ENCODE data around the gene EMILIN2.
"Not testable (repeated sequence)": the region's sequence is repeated elsewhere in the genome, so short reads cannot be mapped to it uniquely, and the experiment has no call there.

The EMILIN2 gene

GRCh38 chr18:2846636-2847316 is at the start of gene EMILIN2:
EMILIN2 (plus strand) TSS chr18:2847006; CDS start chr18:2847189, 183 bp downstream.
- peak; percentile 48 for DNase-seq

GRCh38 chr18:2797951-2798350 is 48.9 kb upstream of the EMILIN2 start:
- DNase-seq = no peak

- no peak for DNase-seq
These were observed 47.4 kb upstream of the EMILIN2 start for GRCh38 chr18:2799369-2799768.

- no peak for DNase-seq
These were observed 40.5 kb upstream of the EMILIN2 start for GRCh38 chr18:2805970-2806943.

GRCh38 chr18:2808640-2809039 is 38.2 kb upstream of the EMILIN2 start:
- not testable (repeated sequence) for DNase-seq

GRCh38 chr18:2809666-2810183 is 37.1 kb upstream of the EMILIN2 start:
- not testable (repeated sequence) for DNase-seq

GRCh38 chr18:2811416-2811815 is 35.4 kb upstream of the EMILIN2 start:
- no peak for DNase-seq

GRCh38 chr18:2814928-2815327 is 31.9 kb upstream of the EMILIN2 start:
- no peak for DNase-seq

- DNase-seq = no peak
These were observed 28.5 kb upstream of the EMILIN2 start for GRCh38 chr18:2818281-2818680.

GRCh38 chr18:2821695-2822094 is 25.1 kb upstream of the EMILIN2 start:
- DNase-seq = no peak

- DNase-seq = no peak
These were observed 24.4 kb upstream of the EMILIN2 start for GRCh38 chr18:2822213-2822921.

- DNase-seq = no peak
These were observed 23.6 kb upstream of the EMILIN2 start for GRCh38 chr18:2823202-2823601.

- no peak for DNase-seq
These were observed 22.8 kb upstream of the EMILIN2 start for GRCh38 chr18:2823966-2824365.

GRCh38 chr18:2824865-2825264 is 21.9 kb upstream of the EMILIN2 start:
- no peak for DNase-seq

GRCh38 chr18:2825613-2826175 is 21.1 kb upstream of the EMILIN2 start:
- no peak for DNase-seq

GRCh38 chr18:2826581-2826980 is 20.2 kb upstream of the EMILIN2 start:
- no peak for DNase-seq

GRCh38 chr18:2827061-2827460 is 19.7 kb upstream of the EMILIN2 start:
- no peak for DNase-seq

GRCh38 chr18:2836118-2836517 is 10.7 kb upstream of the EMILIN2 start:
- DNase-seq = not testable (repeated sequence)

- not testable (repeated sequence) for DNase-seq
These were observed 9.5 kb upstream of the EMILIN2 start for GRCh38 chr18:2837290-2837689.

- no peak for DNase-seq
These were observed 7.6 kb upstream of the EMILIN2 start for GRCh38 chr18:2839202-2839601.

GRCh38 chr18:2840521-2840920 is 6.3 kb upstream of the EMILIN2 start:
- no peak for DNase-seq

- DNase-seq = no peak
These were observed 3.7 kb upstream of the EMILIN2 start for GRCh38 chr18:2843146-2843545.

- DNase-seq = no peak
These were observed 1.6 kb upstream of the EMILIN2 start for GRCh38 chr18:2845172-2845571.

Data from activated CD4-positive, alpha-beta T cell treated with anti-CD3 and anti-CD28 coated beads, Interleukin-2, amount 50 U/mL, for 1 hour (primary cell).